GM19328 (cell line): ENCODE data around the gene NCK2.
A peak's percentile ranks its signal among the peaks of the same experiment; 100 is the strongest.

ENCODE experiments used
- ATAC-seq: cut with Tn5 transposase; IDR thresholded peaks from one replicate; pipeline ENCODE4 v1.9.1; 2021; ENCODE audit warnings: mild to moderate bottlenecking, moderate library complexity; ENCODE audit not compliant: unreplicated experiment

Gene NCK2

DNA sequence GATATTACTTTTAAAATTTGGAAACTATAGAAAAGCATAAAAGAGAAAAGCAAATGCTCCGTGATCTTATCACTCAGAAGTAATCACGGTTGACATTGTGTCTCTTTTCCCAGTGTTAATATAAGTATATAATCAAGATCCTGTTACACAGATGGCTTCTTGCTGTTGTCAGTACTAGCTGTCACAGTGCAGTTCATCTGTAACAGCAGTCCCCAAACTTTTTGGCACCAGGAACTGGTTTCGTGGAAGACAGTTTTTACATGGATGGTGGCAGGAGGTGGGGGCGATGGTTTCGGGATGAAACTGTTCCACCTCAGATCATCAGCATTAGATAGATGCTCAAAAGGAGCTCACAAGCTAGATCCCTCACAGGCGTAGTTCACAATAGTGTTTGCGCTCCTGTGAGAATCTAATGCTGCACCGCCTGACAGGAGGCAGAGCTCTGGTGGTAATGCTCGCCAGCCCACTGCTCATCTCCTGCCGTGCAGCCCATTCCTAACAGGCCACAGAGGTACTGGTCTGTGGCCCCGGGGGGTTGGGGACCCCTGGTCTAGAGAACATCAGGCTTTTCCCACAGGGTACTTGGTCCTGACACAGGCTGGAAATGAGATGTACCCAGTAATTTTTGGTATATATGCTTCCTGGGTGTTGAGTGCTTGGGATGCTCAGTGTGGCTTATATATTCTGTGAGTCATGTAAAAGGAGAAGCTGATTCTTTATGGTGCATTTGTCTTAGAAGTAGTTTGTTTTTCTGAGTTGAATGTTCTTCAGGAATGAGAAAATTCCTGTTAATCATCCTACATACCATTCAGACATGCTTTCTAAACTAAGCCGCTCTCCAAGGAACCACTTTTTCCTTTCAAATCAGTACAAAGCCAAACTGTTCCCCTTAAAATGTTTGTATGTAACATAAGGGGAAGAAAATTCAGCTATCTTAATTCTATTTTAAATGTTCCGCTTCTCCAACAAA lies 121.8 kb downstream of the NCK2 start:
- no peak for ATAC-seq

GRCh38 chr2:105867587-105867986 lies 122.9 kb downstream of the NCK2 start:
- ATAC-seq = no peak

GRCh38 chr2:105868060-105868459 lies 123.3 kb downstream of the NCK2 start:
- no peak for ATAC-seq

DNA sequence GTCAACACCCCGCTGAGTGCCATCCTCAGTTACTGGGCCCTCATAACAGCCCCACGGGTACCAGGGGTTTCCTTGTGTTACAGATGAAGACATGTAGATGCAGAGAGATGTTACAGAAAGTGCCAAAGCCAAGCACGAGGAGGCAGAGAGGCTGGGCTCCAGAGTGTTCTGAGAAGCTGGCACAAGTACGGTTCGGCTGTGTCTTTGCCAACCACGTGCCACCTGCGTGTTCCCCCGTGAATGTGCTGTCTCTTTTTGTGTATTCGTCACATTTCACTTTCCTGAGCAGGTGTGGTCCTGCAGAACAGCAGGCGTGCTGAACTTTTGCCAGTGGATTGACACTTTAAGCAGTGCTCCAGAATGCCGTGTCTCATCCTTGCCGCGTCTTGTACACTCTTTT lies 124.6 kb downstream of the NCK2 start:
- no peak for ATAC-seq

- no peak for ATAC-seq
Measured at GRCh38 chr2:105870062-105870461, 125.3 kb downstream of the NCK2 start.

GRCh38 chr2:105870858-105871257 lies 126.1 kb downstream of the NCK2 start:
- no peak for ATAC-seq

DNA sequence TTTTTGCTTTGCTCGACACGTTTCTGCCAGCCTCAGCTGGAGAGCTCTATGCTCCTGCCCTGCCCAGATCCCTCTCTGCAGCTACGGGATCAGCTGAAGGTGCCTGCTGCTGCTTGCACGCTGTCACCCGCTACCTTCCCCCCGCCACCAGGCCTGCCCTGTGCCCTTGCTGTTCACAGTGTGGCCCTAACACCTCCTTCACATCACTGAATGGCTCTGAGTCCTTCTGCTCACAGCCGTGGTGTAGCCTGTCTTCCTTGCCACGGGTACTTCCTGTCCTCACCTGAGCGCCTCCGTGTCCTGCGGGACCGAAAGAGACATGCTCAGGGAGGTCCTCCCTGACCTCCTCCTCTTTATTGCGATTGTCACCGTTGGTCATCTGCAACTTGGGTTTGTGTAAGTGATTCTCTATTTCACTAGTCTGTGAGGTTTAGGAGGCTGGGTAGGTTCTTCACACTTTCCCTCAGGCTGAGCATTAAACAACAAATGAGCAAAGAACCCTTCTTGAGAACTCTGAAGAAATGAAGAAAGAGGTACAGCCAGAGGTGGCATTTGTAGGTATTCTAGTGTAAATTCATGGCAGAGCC lies 127.5 kb downstream of the NCK2 start:
- no peak for ATAC-seq

GRCh38 chr2:105872830-105873229 lies 128.1 kb downstream of the NCK2 start:
- no peak for ATAC-seq

DNA sequence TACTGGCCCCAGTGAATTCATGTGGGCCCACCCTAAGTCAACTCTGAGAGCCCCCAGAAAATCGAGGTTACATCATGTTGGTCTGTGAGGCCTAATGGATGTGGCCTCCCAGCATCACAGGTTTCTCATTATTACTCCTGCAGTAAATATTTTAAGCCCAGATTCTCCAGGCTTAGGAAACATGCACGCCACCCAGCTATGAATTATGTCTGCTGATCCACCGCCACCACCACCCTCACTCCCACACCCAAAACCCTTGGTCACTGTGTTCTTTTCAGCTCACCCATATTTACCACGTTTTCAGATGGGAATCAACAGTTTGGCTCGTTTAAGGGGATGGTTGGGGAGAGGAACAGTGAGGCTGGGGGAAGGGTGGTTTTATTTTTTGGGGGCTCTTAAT lies 128.6 kb downstream of the NCK2 start:
- peak; percentile 13 for ATAC-seq

- peak; percentile 81 for ATAC-seq
Measured at GRCh38 chr2:105873721-105874120, 129.0 kb downstream of the NCK2 start.

DNA sequence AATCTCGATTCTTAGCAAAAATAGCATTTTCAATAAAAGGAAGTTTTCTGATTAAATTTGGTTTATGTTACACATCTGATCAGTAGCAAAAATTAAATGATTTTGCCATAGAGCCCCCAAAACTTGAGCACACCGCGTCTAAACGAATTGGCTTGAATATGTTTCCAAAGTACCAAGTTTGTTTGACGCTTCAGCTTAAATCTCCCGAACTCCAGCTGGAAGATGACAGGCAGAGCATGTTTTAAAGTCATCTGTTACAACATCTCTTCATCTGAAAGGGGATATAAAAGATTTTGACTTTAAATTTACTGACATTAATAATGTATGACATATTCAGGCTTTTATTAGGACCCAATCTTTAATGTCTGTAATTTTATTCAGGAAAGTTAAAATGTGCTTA lies 129.8 kb downstream of the NCK2 start:
- ATAC-seq = no peak

DNA sequence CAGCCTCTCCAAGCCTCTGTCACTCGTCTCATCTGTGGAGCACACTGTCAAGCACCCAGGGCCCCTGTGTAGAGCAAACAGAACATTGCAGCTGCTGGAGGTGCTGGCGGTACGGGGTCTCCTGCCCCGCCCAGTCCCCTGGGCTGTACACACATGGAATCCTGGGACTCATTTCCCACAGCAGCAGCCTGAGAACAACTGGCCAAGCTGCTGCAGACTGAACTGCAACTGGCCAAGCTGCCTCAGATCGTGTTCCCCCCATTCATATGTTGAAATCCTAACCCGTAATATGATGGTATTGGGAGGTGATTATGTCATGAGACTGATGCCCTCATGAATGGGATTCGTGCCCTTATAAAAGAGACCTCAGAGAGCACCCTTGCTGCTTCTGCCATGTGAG lies 130.5 kb downstream of the NCK2 start:
- no peak for ATAC-seq

DNA sequence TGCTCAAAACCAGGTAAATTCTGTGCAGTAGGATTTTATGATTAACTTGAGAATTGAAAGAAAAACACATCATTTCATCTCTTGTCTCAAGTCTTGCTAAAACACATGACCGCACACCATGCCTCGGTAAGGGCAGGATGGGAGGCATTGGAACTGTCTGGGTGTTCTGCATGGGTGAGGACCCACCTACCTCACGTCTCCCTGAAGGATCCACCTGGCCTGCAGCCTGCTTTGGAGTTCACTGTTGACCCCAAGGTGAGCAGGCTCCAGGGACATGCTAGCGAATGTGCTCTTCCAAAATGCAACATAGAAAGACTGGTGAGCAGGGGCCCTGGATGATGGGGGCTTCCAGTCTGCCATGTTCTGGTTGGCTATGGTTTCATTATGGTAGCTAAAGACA lies 131.5 kb downstream of the NCK2 start:
- ATAC-seq = no peak

DNA sequence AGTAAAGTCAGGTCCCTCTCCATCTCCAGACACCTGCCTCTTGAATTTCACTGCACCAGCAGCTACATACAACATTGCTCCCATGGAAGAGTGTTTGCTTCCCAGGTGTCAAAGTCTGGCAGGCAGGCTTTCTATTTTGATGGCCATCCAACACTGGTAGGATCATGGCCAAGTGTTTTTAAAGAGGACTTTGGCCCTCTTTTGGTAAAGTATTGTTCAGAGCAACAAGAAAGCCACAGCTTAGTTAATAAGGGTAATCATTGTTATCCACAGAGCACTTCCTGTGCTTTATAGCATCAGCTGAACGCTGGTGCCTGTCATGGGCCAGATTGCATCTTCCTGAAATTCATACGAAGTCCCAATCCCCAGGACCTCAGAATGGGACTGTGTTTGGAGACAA lies 133.2 kb downstream of the NCK2 start:
- ATAC-seq = no peak

DNA sequence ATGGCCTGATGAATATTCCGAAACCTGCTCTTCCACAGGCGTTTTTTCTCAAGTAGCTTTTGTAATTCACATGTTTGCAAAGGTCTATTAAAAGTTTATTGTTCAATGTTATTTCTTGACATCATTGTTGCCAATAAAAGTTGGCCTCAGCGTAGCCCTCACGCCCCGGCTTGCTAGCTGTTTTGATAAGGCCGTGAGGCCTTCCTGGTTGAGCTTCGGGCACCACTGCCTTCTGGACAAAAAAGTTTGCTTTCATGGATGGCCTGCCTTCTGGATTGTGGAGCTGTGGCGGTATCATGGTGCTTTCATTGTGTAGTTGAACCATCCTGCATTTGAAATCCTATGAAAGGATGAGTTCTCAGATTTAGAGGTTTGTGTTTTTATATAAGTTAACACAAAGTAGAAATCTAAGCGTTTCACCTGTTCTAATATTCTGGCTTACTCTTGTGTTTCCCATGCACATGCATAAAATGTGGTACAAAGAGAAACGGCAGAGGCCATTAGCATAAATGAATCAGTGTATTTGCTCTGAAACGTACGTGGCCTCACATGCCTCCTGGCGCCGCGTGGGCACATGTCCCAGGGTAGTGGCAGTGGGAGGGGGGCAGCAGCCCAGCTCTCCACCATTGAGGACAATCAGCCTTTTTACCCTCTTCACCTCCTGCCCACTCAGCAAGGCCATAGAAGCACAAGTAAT lies 134.5 kb downstream of the NCK2 start:
- ATAC-seq = no peak

DNA sequence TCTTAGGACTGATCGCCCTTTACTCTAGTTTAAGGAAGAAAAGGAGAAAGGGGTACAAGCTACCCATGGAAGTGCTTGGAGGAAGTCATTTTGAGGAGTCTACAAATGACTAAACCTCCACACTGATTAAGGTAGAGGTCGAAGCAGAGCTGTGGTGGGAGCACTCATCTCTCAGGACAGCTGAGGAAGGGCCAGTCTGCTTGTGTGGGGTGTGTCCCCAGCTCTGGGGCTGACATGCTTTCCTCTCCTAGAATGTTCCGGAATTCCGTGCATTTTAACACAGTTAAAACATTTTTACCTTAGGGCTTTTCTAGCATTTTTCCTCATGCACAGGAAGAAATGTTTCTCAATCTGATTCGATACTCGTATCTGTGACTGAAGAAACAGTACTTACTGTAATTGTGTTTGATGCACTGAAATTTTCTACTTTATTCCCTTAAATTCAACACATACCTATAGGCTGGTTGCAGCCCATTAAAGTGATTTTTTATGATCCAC lies 135.1 kb downstream of the NCK2 start:
- no peak for ATAC-seq

GRCh38 chr2:105880637-105881036 lies 135.9 kb downstream of the NCK2 start:
- ATAC-seq = no peak

DNA sequence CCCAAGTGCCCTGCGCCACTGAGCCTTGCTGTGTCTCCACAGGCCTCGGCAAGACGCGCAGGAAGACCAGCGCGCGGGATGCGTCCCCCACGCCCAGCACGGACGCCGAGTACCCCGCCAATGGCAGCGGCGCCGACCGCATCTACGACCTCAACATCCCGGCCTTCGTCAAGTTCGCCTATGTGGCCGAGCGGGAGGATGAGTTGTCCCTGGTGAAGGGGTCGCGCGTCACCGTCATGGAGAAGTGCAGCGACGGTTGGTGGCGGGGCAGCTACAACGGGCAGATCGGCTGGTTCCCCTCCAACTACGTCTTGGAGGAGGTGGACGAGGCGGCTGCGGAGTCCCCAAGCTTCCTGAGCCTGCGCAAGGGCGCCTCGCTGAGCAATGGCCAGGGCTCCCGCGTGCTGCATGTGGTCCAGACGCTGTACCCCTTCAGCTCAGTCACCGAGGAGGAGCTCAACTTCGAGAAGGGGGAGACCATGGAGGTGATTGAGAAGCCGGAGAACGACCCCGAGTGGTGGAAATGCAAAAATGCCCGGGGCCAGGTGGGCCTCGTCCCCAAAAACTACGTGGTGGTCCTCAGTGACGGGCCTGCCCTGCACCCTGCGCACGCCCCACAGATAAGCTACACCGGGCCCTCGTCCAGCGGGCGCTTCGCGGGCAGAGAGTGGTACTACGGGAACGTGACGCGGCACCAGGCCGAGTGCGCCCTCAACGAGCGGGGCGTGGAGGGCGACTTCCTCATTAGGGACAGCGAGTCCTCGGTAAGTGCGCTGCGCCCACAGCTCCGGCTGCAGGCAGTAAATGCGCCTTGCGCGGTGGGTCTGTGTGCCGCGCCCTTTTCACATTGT lies 136.8 kb downstream of the NCK2 start:
- ATAC-seq = no peak

DNA sequence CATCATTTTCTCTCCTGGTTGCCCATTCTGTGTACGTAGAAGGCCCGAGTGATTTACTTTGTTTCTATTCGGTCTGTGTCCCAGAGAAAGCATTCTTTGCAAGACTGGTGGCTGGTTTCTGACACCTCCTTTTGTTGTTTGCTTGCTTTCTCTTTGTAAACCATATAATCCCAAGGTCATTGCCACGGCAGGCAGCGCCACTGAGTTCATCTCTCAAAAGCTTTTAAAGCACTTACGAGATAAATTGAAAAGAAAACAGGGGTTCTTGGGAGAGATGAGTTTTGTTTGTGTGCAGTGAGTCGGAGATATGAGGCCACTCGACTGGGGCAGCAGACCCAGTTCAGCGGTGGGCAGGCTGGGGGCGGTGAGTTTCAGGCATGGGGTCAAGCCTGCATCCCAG lies 137.6 kb downstream of the NCK2 start:
- no peak for ATAC-seq

GRCh38 chr2:105882920-105883435 lies 138.3 kb downstream of the NCK2 start:
- no peak for ATAC-seq
